GM21360 (cell line): ENCODE results near the gene MED10.

Experiments used
- ATAC-seq: cut with Tn5 transposase; IDR thresholded peaks from one replicate; pipeline ENCODE4 v1.9.1; 2021; ENCODE audit warnings: mild to moderate bottlenecking, moderate library complexity; ENCODE audit not compliant: unreplicated experiment

MED10 gene, protein sequence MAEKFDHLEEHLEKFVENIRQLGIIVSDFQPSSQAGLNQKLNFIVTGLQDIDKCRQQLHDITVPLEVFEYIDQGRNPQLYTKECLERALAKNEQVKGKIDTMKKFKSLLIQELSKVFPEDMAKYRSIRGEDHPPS

DNA sequence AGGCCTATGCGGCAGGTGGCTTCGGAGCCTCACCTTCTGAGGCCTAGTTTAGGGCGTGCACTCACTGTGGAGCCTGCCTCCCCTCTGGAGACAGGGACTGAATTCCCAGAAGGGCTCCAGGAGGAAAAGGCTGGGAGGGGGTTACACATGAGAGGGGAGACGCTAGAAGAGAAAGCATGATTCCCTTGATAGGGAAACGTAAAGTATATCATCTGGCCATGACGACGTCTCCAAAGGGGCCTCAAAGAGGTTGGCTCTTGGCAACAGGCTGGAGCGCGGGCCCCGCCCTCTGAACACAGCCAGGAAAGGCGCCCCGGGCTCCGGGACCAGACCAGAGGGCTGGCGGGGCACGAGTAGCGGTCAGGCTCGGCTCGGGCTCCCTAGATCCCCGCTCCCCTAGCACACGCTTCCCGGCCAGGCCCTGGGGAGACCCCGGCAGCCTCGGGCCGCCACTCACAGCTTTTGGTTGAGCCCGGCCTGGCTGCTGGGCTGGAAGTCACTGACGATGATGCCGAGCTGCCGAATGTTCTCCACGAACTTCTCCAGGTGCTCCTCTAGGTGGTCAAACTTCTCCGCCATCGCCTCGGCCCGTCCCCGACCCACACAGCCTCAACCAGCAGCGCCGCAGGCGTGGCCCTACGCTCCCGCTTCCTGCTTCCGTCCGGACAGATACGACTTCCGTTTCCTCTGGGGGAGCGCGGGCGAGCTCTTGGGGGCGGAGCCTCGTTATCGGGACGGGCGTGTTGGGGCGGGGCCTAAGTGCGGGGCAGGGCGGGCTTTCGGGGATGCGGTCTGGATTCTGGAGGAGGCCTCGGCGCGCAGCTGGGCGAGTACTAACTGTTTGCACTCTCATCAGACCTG, at the start of gene MED10:
Gene MED10, minus strand, starts transcription at position 643 of the 861 bp plus-strand sequence. Its CDS starts 64 bp downstream, at position 579.
- ATAC-seq = peak; percentile 98

DNA sequence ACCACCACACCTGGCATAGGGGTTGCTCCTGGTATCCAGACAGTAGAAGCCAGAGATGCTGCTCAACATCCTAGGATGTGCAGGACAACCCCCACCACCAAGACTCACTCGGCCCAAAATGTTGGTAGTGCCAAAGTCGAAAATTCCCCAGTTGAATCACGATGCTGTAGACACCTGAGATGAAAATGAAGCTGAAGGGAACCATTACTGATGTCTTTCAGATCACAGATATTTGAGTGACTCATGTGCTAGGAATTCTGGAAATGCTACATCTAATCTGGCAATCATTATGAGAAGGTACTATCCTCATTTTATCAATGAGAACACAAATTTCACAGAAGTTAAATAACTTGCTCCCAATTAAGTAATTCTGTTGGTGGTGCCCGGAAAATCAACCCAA, 49.3 kb upstream of the MED10 start:
- ATAC-seq = no peak

DNA sequence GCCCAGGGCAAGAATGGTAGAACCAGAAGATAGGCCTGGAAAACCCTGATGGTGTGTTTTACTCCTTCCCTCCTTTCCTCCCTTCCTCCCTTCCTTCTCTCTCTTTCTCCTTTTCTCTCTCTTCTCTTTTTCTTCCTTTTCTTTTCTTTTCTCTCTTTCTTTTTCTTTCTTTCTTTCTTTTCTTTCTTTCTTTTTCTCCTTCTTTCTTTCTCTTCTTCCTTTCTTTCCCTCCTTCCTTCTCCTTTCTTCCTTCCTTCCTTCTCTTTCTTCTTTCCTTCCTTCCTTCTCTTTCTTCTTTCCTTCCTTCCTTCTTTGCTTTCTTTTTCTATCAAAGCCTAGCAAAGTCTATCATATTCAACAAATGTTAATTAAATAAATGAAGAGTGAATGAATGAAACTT, 46.4 kb upstream of the MED10 start:
- no peak for ATAC-seq

DNA sequence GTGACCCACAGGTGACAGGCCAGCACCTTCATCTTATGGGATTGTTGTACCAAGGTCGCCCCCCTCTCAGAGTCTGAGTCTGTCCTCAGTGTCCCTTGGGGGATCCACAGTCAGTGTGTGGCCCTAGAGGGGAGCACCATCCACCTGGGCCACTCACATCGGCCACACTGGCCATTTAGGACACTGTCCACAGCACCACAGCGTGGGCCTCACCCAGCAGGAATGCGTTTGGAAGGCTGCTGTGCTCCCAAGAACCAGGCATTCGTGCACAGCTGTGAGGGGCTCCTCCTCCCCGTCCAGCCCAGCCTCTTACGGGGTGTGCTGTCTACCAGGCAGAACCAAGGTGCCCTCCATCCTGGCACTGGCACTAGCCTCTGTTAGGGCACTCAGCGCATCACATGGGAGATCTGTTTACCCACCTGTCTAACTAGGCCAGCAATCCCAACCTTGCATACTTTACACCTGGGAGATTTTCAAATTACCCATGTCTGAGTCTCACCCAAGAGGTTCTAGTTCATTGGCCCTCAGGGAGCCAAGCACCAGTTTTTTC, 45.8 kb upstream of the MED10 start:
- ATAC-seq = no peak

DNA sequence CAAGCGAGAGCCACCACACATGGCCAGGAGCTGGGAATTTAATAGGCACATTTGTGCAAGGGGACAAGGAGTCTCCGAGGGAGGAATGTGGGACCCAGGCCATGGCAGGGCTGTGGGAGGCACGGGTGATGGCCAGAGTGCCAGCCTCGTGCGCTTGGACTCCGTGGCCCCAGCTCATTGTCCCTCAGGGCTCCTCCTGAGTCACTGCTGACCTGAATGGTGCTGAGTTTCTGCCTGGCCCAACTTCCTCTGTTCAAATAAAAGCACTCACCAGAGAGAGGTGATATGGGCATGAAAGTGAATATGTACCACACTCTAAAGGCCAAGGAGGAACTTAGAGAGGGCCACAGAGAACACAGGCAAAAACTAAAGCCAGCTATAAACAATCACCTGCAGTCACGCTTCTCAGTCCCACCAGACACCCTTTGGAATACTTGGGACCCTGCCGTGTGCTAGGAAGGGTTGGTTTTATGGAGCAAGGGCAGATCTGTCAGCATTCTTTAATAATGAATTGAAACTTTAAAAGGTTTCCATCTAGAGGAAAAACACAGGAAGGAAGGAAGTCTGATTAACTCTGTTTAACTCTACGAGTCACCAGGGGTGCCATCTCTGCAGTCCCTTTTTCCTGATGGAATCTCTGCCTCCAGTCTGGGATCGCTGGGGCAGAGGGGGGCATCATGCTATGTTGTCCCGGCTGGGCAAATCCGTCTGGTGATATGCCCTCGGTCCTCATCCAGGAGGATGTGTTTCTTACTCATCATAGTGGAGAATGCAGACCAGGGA, 45.2 kb upstream of the MED10 start:
- no peak for ATAC-seq

DNA sequence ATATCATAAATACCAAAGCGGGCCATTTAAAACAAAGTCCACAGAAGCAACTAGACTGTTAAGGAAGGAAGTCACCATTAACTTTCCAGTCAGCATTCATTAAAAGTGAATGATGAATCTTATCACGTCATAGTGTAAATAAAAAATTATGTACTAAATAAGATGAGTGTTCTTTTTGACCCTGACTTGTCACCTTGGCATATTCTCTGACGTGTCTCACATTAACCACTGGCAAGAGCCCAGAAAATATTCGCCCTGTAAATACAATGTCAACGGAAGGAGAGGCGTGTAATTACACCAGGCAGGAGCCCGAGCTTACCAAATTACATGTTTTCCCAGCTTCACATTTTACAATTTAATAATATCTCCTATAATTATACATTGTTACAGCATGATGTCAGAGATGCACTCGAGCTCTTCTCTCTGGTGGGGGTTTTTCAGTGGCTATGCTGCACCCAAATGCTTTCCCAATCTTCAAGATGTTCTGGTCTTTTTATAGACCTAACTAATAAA, 41.0 kb upstream of the MED10 start:
- no peak for ATAC-seq

DNA sequence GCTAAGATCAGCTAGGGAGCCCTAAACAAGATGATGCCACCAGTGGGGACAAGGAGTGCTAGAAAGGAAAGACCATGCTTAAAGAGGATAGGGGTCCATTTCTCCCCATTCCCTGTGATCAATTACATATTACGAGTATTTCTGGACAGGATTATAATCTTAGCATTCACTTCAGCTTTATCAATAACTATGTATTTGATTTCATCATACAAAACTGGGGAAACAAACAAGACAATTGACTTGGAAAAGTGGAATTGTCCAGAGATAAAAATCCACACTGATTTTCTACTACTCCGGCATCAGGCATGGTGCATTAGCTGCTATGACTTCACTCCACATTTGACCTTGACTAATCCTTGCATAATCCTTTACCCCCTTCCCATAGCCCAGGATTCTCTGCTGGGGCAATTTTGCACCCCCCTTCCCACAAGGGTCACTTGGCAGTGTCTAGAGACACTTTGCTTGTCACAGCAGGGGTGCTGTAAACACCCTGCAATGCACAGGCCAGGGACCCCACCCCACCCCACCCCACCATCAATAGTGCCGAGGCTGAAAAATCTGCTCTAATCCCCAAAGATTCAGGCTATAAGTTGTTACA, 40.4 kb upstream of the MED10 start:
- ATAC-seq = no peak

DNA sequence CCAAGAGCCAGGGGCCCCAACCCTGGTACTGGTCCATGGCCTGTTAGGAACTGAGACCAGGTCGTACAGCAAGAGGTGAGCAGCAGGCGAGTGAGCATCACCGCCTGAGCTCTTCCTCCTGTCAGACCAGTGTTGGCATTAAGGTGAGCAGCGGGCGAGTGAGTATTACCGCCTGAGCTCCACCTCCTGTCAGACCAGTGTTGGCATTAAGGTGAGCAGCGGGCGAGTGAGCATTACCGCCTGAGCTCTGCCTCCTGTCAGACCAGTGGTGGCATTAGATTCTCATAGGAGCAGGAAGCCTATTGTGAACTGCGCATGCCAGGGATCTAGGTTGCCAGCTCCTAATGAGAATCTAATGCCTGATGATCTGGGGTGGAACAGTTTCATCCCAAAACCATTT, 39.3 kb upstream of the MED10 start:
- ATAC-seq = no peak

DNA sequence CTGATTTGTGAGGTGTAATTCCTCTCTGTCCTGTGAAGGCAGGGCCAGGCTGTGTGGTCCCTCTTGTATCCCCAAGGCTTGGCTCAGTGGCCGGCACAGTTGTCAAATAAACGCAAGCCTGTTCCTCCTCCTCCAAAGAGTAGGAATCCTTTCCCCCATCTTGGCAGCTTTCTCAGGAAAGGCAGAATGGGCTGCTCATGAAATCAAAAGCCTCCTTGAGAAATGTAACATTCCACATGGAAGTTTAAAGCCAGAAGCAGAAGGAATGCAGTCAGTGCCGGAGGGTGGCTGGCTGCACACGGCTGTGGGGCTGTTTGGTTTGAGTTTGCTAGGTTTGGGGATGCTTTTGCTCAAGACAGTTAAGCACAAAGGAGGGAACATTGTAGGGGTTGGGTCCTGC, 34.5 kb upstream of the MED10 start:
- no peak for ATAC-seq

DNA sequence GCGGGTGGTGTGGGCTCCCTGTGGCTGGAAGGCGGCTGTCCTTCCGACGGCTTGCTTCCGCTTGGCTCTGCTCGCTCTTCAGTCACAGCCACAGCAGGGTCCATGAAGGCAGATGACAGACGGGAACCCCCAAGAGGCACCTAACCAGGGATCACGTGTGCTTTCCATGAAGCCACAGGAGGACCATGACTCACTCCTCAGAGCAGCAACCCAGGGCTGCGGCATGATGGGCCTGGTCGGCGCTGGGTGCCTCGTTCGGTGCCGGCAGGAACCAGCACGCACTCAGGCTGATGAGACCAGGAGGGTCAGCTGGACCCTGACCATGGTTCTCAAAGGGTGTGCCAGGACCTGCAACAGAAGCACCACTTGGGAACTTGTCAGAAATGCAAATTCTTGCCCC, 32.8 kb upstream of the MED10 start:
- ATAC-seq = no peak

DNA sequence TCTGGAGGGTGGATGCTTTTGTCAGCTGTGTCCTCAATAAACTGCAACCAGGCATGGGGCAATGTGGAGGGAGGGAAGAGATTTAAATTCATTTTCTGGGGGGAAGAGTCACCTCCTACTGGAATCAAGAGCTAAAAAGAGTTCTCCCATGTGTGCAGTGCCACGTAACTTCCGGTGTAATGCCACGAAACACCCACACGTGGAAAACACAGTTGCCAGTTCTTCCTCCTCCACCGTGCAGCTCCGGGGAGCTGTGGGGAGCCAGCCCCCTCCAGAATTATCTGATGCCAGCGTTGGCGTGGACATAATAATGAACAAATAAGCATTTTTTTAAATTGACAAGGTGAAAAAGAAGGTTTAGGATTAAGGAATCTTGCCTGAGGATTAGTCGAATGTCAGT, 32.1 kb upstream of the MED10 start:
- ATAC-seq = no peak

DNA sequence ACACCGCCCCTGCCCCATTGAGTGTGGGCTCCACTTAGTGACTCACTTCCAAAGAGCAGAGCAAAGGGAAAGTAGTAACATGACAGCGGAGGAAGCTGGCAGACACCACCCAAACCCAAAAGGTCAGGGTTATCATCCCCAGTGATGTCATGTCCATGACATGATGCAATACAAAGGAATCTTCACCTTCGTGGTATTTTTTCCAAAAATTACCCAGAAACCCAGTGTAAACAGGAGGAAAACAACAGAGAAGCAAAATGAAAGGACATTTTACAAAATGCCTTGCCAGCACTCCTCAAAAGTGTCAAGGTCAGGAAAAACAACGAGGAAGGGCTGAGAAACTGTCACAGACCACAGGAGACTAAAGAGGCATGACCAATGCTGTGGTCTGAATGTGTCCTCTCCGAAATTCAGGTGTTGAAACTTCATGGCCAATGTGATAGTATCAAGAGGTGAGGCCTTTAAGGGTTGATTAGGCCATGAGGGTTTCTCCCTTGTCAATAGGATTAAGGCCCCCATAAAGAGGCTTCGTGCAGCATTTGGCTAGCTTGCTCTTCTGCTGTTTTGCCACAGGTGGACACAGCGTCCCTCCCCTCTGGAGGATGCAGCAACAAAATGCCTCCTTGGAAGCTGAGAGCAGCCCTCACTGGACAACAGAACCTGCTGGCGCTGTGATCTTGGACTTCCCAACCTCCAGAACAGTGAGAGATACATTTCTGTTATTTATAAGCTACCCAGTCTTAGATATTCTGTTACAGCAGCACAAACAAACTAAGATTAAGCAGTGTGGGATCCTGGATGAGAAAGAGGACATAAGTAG, 30.5 kb upstream of the MED10 start:
- ATAC-seq = no peak

DNA sequence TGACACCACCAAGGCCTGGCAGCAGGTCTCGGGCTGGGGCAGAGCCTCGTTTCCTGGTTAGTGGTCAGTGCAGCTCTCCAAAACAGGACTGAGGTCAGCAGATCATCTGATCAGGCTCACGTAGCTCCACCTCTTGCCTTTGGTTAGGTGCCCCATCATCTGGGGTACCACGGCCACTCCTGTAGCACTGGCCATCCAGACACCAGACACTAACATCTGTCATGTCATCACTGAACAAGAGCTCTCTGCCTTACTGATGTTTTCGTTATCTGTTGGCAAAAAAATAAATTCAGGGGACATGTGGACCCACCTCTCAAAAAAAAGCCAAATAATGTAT, 29.9 kb upstream of the MED10 start:
- ATAC-seq = no peak

DNA sequence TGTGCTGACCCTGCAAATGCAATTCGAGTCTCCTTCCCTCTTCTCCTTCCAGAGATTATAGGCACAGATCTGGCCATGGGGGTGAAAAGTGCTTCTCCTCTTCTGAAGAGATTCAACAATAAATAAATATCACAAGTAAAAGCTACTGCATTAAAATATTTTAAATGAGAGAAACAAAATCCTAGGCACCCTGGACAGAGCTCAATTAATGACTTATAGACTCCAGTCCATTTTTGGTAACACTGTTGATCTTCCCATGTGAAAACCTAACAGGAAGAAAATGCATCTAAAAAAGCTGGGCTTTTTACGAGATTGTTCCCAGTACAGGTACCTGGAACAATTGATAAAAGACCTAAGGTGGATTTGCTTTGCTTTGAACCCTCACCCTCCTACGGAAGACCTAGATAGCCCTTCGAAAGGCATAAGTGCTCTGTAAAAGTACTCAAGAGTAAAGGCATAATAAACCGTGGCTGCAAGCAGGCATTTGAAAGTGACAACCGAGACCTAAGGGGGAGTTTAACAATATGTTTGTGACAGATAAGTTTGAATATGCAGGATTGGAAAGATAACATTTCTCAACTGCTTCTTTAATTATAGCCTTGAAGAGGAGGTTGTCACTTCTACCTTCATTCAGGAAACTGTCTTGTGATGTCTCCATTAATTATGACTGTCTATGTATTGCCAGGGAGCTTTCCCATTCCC, 29.4 kb upstream of the MED10 start:
- ATAC-seq = no peak

DNA sequence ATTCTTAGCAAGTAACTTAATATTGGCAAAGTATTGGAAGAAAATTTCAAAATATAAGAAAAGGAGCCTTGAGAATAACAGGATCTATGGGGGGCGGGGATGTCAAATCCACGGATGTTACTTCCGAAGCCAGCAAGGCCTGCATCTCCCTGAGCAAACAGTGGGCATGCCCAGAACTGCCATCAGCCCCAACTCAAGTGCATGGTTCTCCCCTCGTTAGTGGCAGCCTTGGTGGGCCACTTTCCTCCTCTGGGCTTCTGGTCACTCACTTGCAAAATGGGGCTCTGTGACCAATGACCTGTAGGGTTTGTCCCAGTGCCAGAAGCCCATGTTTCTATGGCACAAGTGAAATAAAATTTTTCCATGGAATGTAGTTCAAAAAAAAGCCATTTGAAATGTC, 27.2 kb upstream of the MED10 start:
- ATAC-seq = no peak

DNA sequence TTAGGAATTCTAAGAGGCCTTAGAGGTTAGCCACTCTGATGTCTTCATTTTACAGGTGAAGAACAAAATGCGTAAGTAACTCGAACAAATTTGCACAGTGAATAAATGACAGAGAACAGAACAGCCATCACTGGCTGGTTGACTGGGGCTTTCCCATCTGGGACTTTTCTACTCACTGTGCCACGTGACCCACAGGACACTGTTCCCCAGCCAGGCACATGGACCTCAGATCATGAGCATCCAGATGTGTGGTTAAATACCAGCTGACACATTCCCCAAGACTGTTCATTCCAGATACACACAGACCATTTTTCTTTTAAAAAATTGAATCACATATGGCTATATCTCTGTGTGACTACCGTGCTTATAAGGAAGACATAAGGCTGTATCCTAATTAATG, 25.8 kb upstream of the MED10 start:
- no peak for ATAC-seq

DNA sequence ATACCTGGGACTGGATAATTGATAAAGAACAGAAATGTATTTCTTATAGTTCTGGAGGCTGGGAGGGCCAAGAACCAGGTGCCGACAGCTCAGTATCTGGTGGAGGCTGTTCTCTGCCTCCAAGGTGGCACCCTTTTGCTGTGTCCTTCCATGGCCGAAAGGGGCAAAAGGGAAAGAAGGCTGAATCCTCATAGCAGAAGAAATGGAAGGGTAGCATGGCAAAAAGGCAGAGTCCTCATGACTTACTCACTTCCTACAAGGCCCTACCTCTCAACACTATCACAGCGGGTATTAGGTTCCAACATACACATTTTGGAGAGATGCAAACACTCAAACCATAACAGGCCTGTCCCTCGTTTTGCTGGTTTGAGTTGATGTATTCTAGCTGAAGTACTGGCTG, 25.1 kb upstream of the MED10 start:
- peak; percentile 9 for ATAC-seq

DNA sequence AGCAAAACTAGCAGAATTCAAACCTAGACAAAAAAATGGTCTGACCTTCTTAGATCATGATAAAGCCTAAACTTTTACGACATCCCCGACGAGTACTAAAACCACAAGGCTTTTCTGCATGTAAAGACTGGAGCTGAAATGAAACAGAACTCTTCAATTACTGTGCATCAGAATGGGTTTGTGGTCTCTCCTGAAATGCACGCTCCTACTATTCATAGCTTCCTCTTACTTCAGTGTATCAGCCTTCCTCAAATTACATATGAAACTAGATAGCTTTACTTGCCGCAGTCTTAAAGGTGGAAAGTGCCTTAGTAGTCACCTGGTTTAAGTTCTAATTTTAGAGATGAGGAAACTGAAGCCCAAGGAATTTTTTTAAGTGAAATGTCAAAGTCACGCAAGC, 24.6 kb upstream of the MED10 start:
- peak; percentile 76 for ATAC-seq

DNA sequence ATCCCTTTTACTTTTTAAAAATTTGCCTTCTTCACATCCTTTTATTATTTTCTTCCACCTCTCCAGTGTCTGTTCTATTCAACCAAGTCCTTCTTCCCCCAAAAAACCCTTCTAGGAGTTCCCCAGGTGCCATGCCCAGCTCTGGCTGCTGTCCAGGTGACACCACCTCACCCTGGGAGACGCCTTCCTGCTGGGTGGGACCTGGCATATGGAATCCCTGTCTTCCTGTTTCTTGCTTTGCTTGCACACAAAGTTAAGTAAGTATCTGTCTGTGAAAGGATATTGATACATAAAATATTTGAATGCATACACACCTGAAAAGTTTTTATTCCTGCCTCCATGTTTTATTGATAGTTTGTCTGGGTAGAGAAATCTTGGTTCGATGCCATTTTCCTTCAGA, 23.1 kb upstream of the MED10 start:
- ATAC-seq = no peak
